ENCODE results near the gene GPS1.
A peak's percentile ranks its signal among the peaks of the same experiment; 100 is the strongest.

Gene GPS1

DNA sequence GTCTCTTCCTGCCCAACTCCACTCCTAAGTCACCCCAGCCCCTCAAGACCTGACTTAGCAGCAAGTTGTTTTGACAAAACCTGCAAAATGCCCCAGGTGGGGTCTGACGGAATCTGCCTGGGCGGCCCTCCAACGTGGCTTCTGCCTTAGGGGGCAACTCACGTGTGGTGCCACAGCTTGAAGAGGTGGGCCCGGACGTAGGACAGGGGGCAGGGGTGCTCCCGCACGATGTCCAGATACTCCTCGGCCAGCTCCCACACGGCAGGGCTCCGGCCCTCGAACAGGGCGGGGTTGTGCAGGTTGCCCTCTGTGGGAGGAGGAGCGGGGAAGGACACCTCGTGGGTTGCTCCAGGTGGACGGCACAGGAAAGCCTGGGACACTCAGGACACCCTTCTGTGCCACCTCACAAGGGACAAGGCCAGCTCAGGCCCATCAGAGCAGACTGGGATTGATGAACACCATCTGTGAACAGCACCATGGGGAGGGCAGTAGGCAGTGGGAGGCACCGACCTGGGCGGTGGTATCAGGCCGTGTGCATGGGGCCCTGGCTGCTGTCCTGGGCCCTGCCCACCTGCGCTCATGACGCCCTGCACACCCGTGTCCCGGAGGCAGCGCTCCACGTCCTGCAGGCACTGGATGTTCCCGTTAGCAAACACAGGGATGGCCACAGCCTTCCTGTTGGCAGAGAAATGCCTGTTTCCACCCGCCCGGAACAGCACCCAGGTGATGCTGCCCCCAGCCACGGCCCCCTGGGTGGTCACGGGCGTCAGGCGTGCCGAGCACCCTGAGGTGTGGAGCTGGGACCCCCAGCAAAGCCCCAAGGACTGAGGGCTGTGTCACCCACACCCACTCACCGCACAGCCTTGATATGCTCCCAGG, 9.6 kb downstream of the GPS1 start:
- no peak for DNase-seq

DNA sequence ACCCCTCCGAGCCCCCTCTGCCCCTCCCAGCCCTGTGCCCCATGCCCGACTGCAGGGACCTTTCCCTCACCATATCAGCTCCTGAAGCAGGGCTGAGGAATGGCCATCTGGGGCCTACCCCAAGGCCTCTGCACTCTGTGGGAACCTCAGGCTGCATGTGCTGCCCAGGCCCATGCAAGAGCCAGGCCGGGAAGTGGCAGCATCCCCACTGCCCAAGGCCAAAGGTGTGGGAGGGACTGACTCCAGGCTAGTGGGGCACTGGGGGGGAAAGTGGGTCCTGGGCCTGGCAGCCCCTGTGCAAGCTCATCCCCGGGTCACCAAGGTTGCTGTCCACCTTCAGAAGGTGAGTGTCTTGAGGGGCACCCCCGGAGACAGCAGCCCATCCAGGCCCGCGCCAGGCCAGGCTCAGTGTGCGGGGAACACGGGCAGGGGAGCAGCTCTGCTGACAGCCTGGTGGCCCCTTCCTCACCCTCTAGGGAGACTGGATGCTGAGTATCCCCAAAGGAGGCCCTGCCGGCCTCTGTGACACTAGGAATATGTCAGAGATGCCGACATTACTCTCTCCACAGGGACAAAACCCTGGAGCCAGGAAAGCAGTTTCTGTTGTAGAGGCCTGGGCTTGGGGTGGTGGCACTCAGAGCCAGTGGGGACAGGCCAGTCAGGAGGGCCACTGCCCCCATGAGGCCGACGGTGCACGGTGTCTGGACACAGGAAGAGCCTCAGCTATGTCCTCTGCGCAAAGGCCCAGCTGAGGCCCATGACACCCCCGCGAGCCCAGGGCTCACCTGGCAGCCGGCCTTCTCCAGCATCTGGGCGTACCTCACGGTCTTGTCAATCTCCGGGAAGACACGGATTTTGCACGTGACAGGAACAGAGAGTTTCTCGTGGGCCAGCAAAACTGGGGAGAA, 10.6 kb downstream of the GPS1 start:
- DNase-seq, result no peak

DNA sequence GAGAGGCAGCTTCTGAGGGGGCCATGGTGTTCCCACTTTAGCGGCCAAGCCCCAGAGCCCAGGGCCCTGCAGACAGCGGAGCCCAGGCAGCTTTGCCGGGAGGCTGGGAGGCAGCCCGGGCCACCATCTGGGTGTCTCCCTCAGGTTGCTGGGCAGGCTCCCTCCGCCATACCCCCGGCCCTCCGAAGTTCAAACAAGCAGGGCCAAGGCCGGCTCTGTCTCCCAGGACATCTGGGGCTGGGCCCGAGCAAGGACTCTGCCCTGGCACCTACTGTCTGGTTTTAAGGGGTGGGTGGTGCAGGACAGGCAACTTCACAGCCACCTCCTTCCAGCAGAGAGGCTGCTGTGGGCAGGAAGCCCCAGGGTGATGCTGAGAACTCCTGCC, 11.3 kb downstream of the GPS1 start:
- DNase-seq, result no peak

DNA sequence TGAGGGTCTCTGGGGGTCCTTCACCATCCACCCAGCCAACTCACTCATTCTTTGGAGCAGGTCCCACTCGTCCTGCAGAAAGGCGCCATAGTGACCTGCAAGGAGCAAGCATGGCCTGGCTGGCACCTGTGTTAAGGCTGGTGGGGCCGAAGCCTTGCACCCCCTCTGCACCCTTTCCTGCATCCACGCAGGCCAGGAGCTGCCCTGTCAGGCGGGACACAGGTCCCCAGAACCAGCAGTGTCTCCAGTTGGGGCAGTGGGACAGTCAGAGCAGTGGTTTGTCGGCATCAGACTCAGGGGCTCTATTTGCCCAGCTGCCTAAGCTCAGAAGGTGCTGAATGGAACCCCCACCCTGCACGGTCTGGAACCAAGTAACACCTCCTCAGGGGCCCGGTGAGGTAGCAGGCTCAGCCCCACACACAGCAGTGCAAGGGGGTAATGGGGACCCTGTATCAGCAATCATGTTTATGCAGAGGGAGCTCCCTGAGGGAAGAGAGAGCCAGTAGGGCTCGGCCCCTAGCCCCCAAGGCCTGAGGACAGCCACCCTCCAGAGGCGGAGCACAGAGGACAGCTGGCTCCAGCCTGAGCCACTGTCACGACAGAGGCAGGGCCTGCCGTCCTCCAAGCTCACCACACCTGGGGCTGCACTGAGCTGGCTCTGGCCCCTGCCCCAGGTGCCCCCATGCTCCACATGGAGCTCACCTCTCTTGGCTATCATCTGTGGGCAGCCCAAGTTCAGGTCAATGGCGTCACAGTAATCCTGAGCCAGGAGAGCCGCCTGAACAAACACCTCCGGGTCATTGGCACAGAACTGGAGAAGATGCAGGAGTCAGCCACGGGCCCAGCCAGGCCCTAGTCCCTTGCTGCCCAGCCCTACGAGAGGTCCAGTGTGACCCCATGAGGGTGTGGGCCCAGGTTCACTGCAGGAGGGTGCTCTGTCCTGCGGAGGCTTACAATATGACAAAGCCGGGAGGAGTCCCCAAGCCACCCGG, 12.0 kb downstream of the GPS1 start:
- DNase-seq, result no peak

DNA sequence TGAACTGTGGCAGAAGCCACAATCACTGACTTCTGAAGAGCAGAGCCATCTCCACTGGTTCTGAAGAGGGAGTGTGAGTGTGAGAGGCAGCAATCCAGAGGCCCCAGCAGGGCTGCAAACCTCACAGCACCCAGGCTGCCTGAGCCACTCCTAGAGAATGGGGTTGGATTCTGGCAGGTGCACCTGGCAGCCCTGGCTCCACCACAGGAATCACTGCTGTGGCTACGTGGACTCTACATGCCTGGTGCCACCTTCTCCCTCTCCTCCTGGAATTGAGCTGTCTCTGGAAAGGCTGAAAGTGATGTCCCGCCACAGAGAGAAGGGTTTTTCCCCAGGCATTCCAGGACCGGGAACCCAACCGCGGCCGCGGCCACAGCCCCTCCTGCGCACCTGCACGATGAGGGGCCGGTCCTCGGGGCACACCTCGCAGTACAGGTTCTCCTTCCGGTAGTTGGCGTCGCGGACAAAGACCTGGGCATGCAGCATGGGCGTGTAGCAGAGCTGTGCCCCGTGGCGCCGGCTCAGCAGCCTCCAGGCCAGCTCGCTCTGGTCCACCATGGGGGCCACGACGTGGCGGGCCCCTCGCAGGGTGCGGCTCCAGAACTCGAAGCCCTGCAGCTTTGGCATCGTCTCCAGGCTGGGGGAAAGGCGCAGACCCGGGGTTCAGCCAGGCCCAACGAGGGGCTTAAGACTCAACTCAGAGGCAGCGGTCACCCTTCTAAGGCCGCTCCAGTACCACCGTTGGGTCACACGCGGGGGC, 12.9 kb downstream of the GPS1 start:
- peak in 1 of 2 experiments; percentile 3 for DNase-seq

DNA sequence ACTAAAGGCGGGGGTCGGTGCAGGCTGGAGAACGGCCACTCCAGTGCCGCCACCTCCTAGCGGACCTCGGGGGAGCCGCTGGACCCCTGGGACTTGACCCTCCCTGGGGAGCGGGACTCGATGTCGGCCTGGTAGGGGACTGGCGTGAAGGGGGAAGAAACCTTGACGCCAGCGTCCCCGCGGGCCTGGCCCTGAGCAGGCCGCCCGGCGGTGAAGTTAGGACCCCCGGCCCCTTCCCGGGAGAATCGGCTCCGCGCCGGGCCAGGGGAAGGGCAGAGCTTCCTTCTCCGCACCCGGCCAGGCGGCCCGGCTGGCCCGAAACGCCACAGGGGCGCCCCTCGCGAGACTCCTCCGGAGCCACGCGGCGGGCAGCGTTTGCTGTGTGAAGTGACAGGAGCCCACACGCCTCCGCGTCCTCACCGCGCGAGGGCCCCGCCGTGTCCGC, 13.5 kb downstream of the GPS1 start:
- peak; percentile 38 to 39 for DNase-seq

DNA sequence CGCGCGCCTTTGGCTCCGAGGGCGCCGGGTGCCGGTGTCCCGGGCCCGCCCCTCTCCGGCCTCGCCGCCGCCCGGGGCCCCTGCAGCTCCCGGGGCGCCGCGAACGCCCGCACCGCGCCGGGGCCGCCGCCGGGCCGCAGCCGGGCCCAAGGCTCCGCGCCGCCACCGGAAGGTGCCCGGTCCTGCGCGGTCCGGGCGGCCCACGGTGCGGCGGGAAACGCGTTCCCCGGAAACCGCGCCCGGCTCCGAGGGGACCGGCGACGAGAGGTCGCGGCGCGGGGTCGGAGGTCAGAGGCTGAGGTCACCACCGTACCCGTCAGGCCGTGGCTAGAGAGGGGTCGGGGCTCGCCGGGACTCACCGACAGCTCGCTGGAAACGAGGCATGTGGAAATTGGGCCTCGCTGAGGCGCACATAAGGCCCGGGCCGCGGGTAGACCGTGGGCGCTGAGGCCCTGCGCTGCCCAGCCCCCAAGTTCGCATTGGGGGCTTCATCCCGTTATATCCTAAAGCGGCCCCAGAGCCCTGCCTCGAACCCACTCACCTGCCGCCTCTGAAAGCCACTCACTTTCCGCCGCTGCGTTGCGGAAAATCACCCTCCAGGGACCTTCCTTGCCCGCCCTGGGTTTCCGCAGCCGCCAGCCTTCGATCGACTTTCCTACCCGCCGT, 14.1 kb downstream of the GPS1 start, which contains the start of gene DUS1L:
Gene DUS1L (minus strand): TSS at position 167 of the 666 bp plus-strand sequence. CDS start 745 bp downstream, outside the sequence.
- peak; percentile 62 to 78 for DNase-seq

DNA sequence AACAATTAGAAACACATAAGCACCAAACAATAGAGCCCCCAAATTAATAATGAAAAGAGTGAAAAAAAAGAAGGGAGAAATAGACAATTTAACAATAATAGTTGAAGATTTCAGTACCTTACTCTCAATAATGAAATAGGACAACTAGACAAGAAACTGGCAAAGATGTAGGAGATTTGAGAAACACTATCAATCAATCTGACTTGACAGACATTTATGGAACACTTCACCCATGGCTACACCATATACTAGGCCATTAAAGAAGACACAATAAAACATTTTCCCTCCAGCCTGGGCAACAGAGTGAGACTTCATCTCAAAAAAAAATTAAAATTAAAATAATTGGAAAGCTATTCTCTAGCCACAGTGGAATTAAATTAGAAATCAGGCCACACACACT, 18.9 kb downstream of the GPS1 start:
- no peak for DNase-seq

DNA sequence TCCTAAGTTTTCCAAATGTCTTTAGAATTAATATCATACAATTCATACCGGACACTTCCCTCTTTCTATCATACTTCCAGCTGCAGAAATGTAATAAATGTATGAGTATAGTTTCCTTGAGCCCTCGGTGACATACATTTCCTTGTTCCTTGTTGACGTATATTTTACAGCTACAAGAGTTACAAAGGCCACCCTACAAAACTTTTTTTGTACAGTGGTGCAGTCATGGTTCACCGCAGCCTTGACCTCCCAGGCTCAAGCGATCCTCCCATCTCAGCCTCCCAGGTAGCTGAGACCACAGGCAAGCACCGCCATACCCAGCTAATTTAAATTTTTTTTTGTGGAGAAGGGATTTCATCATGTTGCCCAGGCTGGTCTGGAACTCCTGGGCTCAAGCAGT, 21.1 kb downstream of the GPS1 start:
- DNase-seq, result no peak

DNA sequence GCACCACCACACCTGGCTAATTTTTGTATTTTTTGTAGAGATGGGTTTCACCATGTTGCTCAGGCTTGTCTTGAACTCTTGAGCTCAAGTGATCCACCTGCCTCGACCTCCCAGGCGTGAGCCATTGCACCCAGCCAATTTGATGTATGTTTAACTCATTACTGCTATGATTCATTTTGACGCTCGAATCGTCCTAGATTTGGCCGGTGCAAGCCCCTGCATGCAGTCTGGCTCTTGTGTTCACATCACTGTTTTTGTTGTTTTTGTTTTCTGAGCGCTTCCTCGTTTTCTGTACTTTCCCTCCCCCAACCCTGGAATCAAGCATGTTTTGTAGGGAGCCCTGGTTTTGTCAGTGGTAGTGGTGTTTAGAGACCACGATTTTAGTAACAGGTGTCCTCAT, 21.7 kb downstream of the GPS1 start:
- DNase-seq, result no peak

DNA sequence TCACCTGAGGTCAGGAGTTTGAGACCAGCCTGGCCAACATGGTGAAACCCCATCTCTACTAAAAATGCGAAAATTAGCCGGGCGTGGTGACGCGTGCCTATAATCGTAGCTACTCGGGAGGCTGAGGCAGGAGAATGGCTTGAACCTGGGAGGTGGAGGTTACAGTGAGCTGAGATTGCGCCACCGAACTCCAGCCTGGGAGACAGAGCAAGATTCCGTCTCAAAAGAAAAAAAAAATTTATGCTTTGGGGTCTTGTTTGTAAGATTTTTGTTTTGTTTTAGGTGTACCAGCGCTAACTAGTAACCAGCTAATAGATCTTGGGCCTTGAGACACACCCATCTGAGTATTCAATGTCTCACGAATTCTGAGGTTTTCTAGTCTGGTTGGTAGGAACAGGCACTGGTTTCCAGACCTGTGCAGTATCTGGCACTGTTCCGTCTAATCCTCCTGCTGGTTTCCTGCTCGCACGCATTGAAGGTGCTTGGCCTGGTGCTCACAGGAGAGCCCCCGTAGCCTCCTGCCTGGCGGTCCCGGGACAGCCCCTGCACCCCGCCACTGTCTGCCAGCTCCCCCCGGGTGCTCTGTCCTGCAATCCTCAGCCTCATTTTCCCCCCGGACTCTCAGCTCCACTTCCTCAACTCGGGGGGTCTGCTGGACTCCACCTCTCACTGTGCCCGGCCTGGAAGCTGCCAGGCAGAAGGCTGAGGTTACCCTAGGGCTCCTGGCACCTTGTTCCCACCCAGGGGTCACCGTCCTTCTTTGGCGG, 24.5 kb downstream of the GPS1 start:
- DNase-seq, result no peak

DNA sequence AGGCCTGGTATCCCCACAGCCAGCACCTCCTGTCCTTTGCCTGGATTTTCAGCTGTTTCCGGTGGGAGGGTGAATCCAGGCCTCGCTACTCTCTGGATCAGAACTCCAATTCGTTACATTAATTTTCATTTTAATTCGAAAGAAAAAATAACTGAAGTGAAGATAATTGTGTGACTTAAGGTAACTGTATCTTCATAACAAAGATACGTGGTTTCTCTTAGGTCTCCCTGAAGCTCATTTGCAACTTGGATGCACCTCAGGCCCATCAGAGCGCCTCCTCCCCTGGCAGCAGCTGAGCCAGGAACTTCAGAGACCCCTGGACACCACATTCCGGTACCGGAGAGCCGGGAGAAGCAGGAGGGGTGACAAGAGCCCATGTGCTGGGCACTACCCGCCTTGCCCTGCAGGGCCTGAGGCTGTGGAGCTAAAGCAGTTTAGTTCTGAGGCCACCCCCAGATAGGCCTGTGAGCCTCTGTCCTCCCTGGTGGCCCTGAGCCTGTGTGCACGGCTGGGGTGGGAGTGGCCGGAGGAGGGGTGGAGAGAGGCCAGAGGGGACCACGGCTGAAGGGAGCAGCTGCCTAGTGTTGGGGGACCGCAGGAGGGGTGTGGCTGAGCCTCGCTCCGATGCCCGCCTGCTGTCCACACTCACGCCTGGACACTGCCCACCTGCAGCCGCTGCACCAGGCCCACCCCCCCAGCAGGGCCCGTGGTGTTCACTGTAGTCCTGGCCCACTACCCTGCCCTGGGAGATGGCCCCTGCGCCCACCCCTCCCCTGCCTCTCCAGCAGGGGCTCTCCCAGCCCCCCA, 25.3 kb downstream of the GPS1 start:
- DNase-seq, result no peak

DNA sequence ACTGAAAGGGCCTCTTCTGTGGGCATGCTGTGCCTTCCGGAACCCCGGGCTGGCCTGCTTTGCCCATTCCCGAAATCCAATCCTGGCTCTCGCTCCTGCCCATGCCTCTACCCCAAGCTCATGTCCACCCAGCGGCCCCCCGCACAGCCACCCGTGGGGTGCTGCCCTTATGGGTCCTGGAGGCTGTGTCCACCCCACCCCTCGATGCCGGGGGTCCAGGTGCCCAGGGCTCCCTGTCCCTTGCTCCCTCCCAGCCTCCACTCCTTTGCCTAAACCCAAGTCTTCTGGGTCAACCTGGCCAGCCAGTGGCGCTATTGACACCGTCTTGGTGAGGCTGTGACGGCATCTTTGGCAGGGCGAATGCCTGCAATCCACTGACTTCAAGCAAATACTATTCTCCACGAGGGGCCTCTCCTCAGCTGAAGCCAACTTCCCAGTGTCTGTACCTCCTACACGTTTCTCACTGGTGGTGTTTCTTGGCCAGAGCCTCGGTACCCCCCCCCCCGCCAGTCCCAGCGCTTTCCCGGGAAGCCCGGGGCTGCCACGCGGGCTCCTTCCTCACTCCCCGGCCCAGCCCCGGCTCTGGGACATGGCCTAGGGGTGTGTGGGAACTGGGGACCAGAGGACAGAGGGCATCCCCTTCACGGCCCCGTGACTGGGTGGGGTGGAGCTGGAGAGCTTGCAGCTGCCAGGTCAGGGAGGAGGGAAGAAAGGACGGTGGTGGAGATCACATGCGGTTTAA, 26.1 kb downstream of the GPS1 start:
- DNase-seq, result no peak

DNA sequence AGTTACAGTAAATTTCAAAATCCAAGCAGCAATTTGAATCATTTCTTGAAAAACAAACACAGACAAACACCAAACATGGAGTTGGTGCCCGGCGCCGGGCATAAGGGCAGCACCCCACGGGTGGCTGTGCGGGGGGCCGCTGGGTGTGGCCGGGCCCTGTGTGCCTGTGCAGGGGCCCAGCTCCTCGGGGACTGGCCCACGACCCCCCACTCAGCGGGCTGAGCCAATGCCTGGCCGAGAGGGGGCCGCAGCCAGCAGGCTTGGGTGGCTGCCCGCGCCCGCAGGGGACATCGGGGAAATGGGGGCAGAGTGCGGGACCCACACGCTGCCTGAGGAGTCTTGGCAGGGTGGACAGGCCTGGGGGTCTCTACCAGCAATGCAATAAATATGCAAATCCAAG, 26.7 kb downstream of the GPS1 start:
- no peak for DNase-seq

DNA sequence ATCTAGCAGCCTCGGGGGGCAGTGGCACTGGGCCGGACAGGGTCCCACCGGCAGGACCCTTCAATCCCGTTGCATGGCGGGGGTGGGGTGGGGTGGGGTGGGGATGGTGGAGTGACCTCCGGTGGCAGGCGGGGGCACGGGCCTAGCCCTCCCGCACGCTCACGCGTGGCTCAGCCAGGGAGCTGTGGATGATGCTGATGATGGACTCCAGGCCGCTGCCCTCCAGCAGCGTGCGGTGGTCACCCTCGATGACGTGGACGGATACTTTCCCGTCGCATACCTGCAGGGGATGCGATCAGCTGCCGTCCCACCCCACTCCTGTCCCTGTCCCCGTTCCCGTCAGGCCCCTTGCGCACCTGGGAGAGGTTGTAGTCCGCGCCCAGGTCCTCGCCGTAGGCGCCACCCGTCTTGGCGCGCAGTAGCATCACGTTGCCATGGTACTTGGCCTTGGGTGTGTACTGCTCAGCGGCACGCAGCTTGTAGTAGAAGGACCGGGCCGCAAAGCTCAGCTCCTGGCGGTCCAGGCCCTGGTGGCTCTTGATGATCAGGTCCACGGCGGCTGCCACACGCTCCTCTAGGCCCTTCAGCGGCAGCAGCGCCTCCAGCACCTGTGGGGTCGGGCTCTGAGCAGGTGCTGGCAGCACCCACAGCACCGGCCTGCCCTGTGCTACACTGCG, 27.4 kb downstream of the GPS1 start:
- DNase-seq, result no peak

DNA sequence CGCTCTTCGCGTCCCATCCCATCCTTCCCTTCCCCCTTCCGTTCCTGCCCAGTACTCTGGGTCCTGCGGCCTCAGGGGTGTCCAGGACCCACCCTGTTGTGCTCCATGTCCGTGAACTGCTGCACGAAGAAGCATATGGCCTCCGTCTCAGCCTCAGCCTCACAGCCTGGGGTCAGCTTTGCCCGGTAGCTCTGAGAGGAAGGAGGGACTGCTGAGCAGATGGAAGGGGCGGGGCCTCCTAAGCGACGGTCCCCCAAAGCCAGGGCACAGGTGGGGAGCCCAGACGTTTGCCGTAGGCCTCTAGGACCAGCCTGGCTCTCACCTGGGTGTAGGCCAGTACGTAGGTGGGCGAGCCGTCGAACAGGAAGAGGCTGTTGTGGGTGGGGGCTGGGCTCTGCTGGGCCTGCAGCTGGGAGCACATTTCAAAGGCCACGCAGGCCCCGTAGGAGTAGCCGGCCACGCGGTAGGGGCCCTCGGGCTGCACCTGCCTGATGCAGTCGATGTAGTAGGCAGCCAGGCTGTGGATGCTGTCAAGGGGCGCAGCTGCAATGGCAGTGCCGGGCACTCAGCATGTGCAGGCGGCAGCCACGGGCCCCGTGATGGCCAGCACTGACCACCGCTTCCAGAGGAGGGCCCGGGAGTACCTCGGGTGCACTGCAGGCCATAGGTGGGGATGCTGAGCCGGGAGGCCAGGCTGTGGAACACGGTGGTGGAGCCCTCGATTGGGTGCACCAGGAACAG, 28.5 kb downstream of the GPS1 start:
- DNase-seq, result no peak

DNA sequence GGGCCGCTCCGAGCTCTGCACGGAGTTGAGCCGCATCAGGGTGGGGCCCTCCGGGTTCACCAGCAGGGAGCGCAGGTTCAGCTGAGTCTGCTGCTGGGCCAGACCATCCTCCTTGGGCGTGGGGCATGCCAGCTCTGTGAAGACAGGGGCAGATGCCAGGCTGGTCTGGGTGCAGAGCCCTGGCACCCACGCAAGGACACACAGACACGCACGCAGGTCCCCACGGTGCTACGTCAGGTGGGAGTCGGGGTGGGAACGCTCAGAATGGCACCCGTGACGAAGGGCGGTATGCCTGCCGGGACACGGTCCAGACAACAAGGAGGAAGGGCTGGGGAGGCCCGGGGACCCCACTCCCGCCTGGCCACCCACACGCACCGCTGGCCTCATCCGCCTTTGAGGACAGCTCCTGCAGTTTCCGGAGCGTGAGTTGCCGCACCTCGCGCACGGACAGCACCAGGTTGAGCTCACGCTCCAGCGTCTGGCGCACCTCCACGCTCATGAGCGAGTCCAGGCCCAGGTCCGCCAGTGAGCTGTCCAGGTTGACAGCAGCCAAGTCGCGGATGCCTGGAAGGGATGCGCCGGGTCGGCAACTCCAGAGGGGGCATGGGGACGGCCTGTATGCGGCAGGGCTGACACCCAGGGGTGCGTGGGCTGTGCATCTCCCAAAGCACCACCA, 29.2 kb downstream of the GPS1 start:
- DNase-seq, result no peak

Data from stimulated activated CD4-positive, alpha-beta T cell treated with anti-CD3 and anti-CD28 coated beads, Interleukin-4, amount 100 ng/mL, for 4 hours (primary cell).